SK-N-DZ (cell line): ENCODE data around the gene NUP160.

Experiments
- small RNA-seq, 2 experiments: library from RNA; depleted of rRNA; stranded (forward); fragments of <200 nt; gene quantifications; one replicate each; pipeline ENCODE3, GENCODE V24; 2014

NUP160 gene

Small RNA genes within 50 kb of the gene (small RNA-seq; reads per million reads assigned to genes)
- gene AC021443.1 (0 reads per million in 2 experiments), gene RF00019 (0 reads per million in 2 experiments), gene RNA5SP340 (0 reads per million in 2 experiments)
